Measurements from ENCODE around the gene CES4A. TPM values are rescaled to one million over a fixed set of nuclear protein-coding genes. Genes with fewer than 3 reads are reported as not detected.

The CES4A gene
- polyA plus RNA-seq, 1 of the 3 experiments (the other 2 are of a cell fraction), result 7.3 TPM

DNA sequence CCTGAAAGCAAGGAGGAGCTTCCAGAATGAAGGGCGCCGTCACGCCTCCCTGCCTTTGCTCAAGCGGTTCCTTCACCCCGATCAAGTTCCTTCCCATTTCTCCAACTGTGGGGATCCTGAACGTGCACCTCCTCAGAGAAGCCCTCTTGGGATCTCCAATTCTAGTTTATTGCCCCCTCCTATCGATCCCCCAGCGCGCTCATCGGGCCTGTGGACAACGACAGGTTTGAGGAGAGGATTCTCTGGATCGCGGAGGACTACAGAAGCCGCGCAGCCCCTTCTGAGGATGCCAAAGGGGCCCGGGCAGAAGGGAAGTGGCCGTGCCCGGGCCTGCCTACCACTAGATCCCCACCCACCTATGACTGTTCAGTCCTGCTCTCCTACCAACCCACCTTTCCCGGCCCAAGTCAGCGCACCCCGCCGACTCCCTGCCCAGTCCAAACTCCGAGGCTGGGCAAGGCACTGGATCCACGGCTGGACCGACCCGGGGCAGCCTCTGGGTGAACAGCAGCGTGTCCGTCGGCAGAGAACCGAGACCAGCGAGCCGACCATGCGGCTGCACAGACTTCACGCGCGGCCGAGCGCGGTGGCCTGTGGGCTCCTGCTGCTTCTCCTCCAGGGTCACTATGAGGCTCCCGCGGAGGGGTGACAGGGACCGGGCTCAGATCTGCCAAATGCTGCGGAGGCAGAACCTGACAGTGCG, 40.1 kb upstream of the CES4A start:
- peak overlapping the region; percentile 84 for H2AFZ ChIP-seq (ENCODE audit: low read depth)
- DNase-seq, result no peak
- POLR2A ChIA-PET, result no interaction called here

More for the DNA sequence above, 40.1 kb upstream of the CES4A start:
- Histone ChIP-seq H3K4me1 (ENCODE audit: control insufficient read depth in 1 of 2, insufficient read depth in 2 of 2, low read depth in 1 of 2, low read length in 1 of 2) (peaks cover 0 to 8% of the 10 kb centered on the region in 2 experiments; a peak in 1 of 4 replicates), H3K27me3 (ENCODE audit: insufficient read depth) (no peaks in the 10 kb centered on the region), H3F3A (replicated peaks; ENCODE audit: insufficient read depth) (peaks cover 14% of the 10 kb centered on the region), H4K20me1 (ENCODE audit: insufficient read depth) (no peaks in the 10 kb centered on the region), H3K79me2 (ENCODE audit: insufficient read depth) (no peaks in the 10 kb centered on the region), H3K36me3 (replicated peaks in 1 of 2; ENCODE audit: control insufficient read depth in 1 of 2, insufficient read depth in 2 of 2, low read length in 1 of 2) (peaks cover 0 to 5% of the 10 kb centered on the region in 2 experiments), H3K27ac (ENCODE audit: low read depth in 2 of 2, low read length in 1 of 2) (no peak overlapping the region), H3K9me2 (no peaks in the 10 kb centered on the region), H3K4me3 (ENCODE audit: low read depth in 2 of 2, low read length in 1 of 2) (peak overlapping the region; percentile 45 to 57; a peak in 3 of 4 replicates), H3K4me2 (peak overlapping the region; percentile 79), H3K9ac (no peak overlapping the region), H3K9me3 (no peaks in the 10 kb centered on the region; the same call in 1 of the 2 replicates)
- CTCF ChIA-PET, result interaction anchor here (1.0 to 3.6 kb wide), 7 partner anchors 11 to 71 kb away, joined by 3 to 22 read pairs (median 4); partner anchors contain the start of gene CES3
- TF ChIP-seq, protein P1, sequence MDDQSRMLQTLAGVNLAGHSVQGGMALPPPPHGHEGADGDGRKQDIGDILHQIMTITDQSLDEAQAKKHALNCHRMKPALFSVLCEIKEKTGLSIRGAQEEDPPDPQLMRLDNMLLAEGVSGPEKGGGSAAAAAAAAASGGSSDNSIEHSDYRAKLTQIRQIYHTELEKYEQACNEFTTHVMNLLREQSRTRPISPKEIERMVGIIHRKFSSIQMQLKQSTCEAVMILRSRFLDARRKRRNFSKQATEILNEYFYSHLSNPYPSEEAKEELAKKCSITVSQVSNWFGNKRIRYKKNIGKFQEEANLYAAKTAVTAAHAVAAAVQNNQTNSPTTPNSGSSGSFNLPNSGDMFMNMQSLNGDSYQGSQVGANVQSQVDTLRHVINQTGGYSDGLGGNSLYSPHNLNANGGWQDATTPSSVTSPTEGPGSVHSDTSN (IDR thresholded peaks at IDR 0.05), result no peak
- TF ChIP-seq, protein P2, sequence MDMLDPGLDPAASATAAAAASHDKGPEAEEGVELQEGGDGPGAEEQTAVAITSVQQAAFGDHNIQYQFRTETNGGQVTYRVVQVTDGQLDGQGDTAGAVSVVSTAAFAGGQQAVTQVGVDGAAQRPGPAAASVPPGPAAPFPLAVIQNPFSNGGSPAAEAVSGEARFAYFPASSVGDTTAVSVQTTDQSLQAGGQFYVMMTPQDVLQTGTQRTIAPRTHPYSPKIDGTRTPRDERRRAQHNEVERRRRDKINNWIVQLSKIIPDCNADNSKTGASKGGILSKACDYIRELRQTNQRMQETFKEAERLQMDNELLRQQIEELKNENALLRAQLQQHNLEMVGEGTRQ (IDR thresholded peaks at IDR 0.05; ENCODE audit: borderline replicate concordance, low read depth, low read length), result no peak
- no peak for TF ChIP-seq FOSL2 (IDR thresholded peaks at IDR 0.05; ENCODE audit: borderline replicate concordance, low read depth)
- no peak for TF ChIP-seq FOXJ3 (CRISPR knock-in tag; IDR thresholded peaks at IDR 0.05)
- TF ChIP-seq GABPA (IDR thresholded peaks at IDR 0.05; ENCODE audit: low read depth), result no peak
- no peak for TF ChIP-seq RCOR1 (IDR thresholded peaks at IDR 0.05; ENCODE audit: low read length)
- TF ChIP-seq MEF2A (IDR thresholded peaks at IDR 0.05; ENCODE audit: borderline replicate concordance, low read depth), result no peak
- no peak for TF ChIP-seq YY1 (IDR thresholded peaks at IDR 0.05; ENCODE audit: low read depth)
- TF ChIP-seq POLR2AphosphoS5 (IDR thresholded peaks at IDR 0.05; ENCODE audit: low read depth, low read length), result no peak
- TF ChIP-seq NFIC (IDR thresholded peaks at IDR 0.05; ENCODE audit: borderline replicate concordance), result no peak
- TF ChIP-seq, protein P3, sequence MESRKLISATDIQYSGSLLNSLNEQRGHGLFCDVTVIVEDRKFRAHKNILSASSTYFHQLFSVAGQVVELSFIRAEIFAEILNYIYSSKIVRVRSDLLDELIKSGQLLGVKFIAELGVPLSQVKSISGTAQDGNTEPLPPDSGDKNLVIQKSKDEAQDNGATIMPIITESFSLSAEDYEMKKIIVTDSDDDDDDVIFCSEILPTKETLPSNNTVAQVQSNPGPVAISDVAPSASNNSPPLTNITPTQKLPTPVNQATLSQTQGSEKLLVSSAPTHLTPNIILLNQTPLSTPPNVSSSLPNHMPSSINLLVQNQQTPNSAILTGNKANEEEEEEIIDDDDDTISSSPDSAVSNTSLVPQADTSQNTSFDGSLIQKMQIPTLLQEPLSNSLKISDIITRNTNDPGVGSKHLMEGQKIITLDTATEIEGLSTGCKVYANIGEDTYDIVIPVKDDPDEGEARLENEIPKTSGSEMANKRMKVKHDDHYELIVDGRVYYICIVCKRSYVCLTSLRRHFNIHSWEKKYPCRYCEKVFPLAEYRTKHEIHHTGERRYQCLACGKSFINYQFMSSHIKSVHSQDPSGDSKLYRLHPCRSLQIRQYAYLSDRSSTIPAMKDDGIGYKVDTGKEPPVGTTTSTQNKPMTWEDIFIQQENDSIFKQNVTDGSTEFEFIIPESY (IDR thresholded peaks at IDR 0.05; ENCODE audit: borderline replicate concordance, low read depth), result no peak
- TF ChIP-seq FOXM1 (IDR thresholded peaks at IDR 0.05; ENCODE audit: low read depth), result no peak
- TF ChIP-seq SIN3A (IDR thresholded peaks at IDR 0.05; ENCODE audit: borderline replicate concordance, low read depth, low read length), result no peak
- TF ChIP-seq TEAD4 (IDR thresholded peaks at IDR 0.05; ENCODE audit: borderline replicate concordance, insufficient read depth), result no peak
- no peak for TF ChIP-seq GATA2 (CRISPR knock-in tag; IDR thresholded peaks at IDR 0.05)
- no peak for TF ChIP-seq NRF1 (IDR thresholded peaks at IDR 0.05; ENCODE audit: low read depth, low read length)
- TF ChIP-seq, protein P4, sequence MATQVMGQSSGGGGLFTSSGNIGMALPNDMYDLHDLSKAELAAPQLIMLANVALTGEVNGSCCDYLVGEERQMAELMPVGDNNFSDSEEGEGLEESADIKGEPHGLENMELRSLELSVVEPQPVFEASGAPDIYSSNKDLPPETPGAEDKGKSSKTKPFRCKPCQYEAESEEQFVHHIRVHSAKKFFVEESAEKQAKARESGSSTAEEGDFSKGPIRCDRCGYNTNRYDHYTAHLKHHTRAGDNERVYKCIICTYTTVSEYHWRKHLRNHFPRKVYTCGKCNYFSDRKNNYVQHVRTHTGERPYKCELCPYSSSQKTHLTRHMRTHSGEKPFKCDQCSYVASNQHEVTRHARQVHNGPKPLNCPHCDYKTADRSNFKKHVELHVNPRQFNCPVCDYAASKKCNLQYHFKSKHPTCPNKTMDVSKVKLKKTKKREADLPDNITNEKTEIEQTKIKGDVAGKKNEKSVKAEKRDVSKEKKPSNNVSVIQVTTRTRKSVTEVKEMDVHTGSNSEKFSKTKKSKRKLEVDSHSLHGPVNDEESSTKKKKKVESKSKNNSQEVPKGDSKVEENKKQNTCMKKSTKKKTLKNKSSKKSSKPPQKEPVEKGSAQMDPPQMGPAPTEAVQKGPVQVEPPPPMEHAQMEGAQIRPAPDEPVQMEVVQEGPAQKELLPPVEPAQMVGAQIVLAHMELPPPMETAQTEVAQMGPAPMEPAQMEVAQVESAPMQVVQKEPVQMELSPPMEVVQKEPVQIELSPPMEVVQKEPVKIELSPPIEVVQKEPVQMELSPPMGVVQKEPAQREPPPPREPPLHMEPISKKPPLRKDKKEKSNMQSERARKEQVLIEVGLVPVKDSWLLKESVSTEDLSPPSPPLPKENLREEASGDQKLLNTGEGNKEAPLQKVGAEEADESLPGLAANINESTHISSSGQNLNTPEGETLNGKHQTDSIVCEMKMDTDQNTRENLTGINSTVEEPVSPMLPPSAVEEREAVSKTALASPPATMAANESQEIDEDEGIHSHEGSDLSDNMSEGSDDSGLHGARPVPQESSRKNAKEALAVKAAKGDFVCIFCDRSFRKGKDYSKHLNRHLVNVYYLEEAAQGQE (IDR thresholded peaks at IDR 0.05; ENCODE audit: low read depth, low read length), result no peak
- 30% methylated on average over 35 of the region's 44 CpGs for WGBS (ENCODE audit: low lambda C conversion rate)
